Left ventricle myocardium superior (tissue), 1 donor: ENCODE measurements around the gene STAC. TPM values are rescaled to one million over a fixed set of nuclear protein-coding genes. Genes with fewer than 3 reads are reported as not detected.
A peak's percentile ranks its signal among the peaks of the same experiment; 100 is the strongest.
"Not testable (repeated sequence)": the region's sequence is repeated elsewhere in the genome, so short reads cannot be mapped to it uniquely, and the experiment has no call there.

ENCODE experiments used
- ATAC-seq: fragments of 200-7000 bp; cut with Tn5 transposase; one replicate; pipeline ENCODE4 v1.9.1; 2020; ENCODE audit warnings: mild to moderate bottlenecking, moderate library complexity
- DNase-seq: peaks from one replicate; pipeline ENCODE4 v3.0.0-alpha.2; 2020
- intact Hi-C: fragments of 100-400 bp; cut with micrococcal nuclease; formaldehyde crosslinking; loops from one replicate; pipeline ENCODE4 v1.11.0; 2022
- total RNA-seq: library from RNA; stranded (reverse); fragmentation: NEBNext Ultra II Directional; extraction: Animal tissue kit (Norgen Biotek cat#: 25700); gene quantifications from one replicate; pipeline ENCODE4 v1.2.1, GENCODE V29; 2021
- donor health status: DM: no; HTN: yes; CAD: no; lungs with severe emphysema.

Gene STAC
- total RNA-seq, 1 donor from 2014 or later, result 0.69 TPM

- ATAC-seq, result no peak
- intact Hi-C loops, result no loop called here
- DNase-seq, result no peak
Measured at GRCh38 chr3:36408146-36408545, 27.8 kb downstream of the STAC start.

- intact Hi-C loops, result no loop called here
- no peak for DNase-seq
- no peak for ATAC-seq
Measured at GRCh38 chr3:36409862-36410261, 29.6 kb downstream of the STAC start.

GRCh38 chr3:36411587-36411986, 31.3 kb downstream of the STAC start:
- intact Hi-C loops, result no loop called here
- no peak for ATAC-seq
- DNase-seq, result no peak

GRCh38 chr3:36416599-36416998, 36.3 kb downstream of the STAC start:
- intact Hi-C loops, result no loop called here
- DNase-seq, result no peak
- no peak for ATAC-seq

- no peak for DNase-seq
- intact Hi-C loops, result no loop called here
- no peak for ATAC-seq
Measured at GRCh38 chr3:36417237-36417636, 36.9 kb downstream of the STAC start.

GRCh38 chr3:36418296-36418695, 38.0 kb downstream of the STAC start:
- no peak for ATAC-seq
- intact Hi-C loops, result no loop called here

GRCh38 chr3:36428445-36428844, 48.1 kb downstream of the STAC start:
- intact Hi-C loops, result no loop called here
- no peak for DNase-seq
- no peak for ATAC-seq

More at GRCh38 chr3:36418296-36418695, 38.0 kb downstream of the STAC start:
- DNase-seq, result no peak

- intact Hi-C loops, result no loop called here
- ATAC-seq (no peak), DNase-seq (no peak)
Measured at GRCh38 chr3:36429986-36430485, 49.7 kb downstream of the STAC start.

- ATAC-seq (no peak), DNase-seq (no peak)
- intact Hi-C loops, result no loop called here
Measured at GRCh38 chr3:36433511-36433910, 53.2 kb downstream of the STAC start.

- no peak for ATAC-seq
- no peak for DNase-seq
- intact Hi-C loops, result no loop called here
Measured at GRCh38 chr3:36434687-36435426, 54.6 kb downstream of the STAC start.

GRCh38 chr3:36443028-36443686, 62.9 kb downstream of the STAC start:
- ATAC-seq, result no peak
- intact Hi-C loops, result no loop called here
- no peak for DNase-seq

GRCh38 chr3:36444909-36445308, 64.6 kb downstream of the STAC start:
- intact Hi-C loops, result no loop called here
- DNase-seq (no peak), ATAC-seq (no peak)

GRCh38 chr3:36446276-36446675, 66.0 kb downstream of the STAC start:
- DNase-seq, result no peak
- intact Hi-C loops, result no loop called here
- ATAC-seq, result no peak

- ATAC-seq, result no peak
- DNase-seq, result no peak
- intact Hi-C loops, result no loop called here
Measured at GRCh38 chr3:36447061-36447460, 66.8 kb downstream of the STAC start.

GRCh38 chr3:36451816-36452215, 71.5 kb downstream of the STAC start:
- DNase-seq, result no peak
- intact Hi-C loops, result no loop called here
- ATAC-seq, result no peak

- ATAC-seq, intact Hi-C loops, DNase-seq: not testable (repeated sequence)
Measured at GRCh38 chr3:36453213-36453612, 72.9 kb downstream of the STAC start.

- intact Hi-C loops, ATAC-seq, DNase-seq: not testable (repeated sequence)
Measured at GRCh38 chr3:36453896-36454295, 73.6 kb downstream of the STAC start.

- intact Hi-C loops, result no loop called here
Measured at GRCh38 chr3:36455406-36455805, 75.1 kb downstream of the STAC start.

GRCh38 chr3:36456784-36457183, 76.5 kb downstream of the STAC start:
- no peak for ATAC-seq
- no peak for DNase-seq
- intact Hi-C loops, result no loop called here

More at GRCh38 chr3:36455406-36455805, 75.1 kb downstream of the STAC start:
- no peak for ATAC-seq
- no peak for DNase-seq

- peak; percentile 43 for ATAC-seq
- intact Hi-C loops, result no loop called here
- no peak for DNase-seq
Measured at GRCh38 chr3:36457667-36458066, 77.4 kb downstream of the STAC start.

GRCh38 chr3:36459177-36459576, 78.9 kb downstream of the STAC start:
- intact Hi-C loops, result no loop called here
- DNase-seq (no peak), ATAC-seq (no peak)
